HEK293T (cell line): Measurements from ENCODE around the gene ZNF414.

ENCODE experiments used
- CTCF ChIA-PET: fragments of 350-600 bp; formaldehyde crosslinking; extraction: SDS; loops from one replicate; lab custom pipeline; 2021; ENCODE audit warnings: antibody characterized with exemption, inconsistent platforms; lab: Yijun Ruan, JAX
- POLR2A ChIA-PET: fragments of 350-600 bp; formaldehyde crosslinking; extraction: SDS; loops from one replicate; lab custom pipeline; 2020; ENCODE audit warnings: antibody characterized with exemption, inconsistent platforms; lab: Yijun Ruan, JAX
- DNase-seq: peaks from one replicate; pipeline ENCODE4 v3.0.0; 2012; ENCODE audit warnings: mixed read lengths; ENCODE audit errors: extremely low spot score
- ARNT ChIP-seq: fragments of 450-650 bp; IDR thresholded peaks from 2 replicates; pipeline ENCODE4 v1.6.1; 2017; ENCODE audit warnings: mild to moderate bottlenecking
- BHLHE40 ChIP-seq: fragments of 450-650 bp; IDR thresholded peaks from 2 replicates; pipeline ENCODE4 v1.6.1; 2016; ENCODE audit warnings: mild to moderate bottlenecking, moderate library complexity, borderline replicate concordance
- CTBP1 ChIP-seq: fragments of 450-650 bp; IDR thresholded peaks from 2 replicates; pipeline ENCODE4 v1.6.1; 2016; ENCODE audit warnings: borderline replicate concordance
- ELF4 ChIP-seq: fragments of 450-650 bp; IDR thresholded peaks from 2 replicates; pipeline ENCODE4 v1.6.1; 2017; ENCODE audit warnings: antibody characterized with exemption
- FOXA1 ChIP-seq: fragments of 450-650 bp; IDR thresholded peaks from 2 replicates; pipeline ENCODE4 v1.6.1; 2016; ENCODE audit warnings: mild to moderate bottlenecking
- FOXK2 ChIP-seq: fragments of 450-650 bp; IDR thresholded peaks from 2 replicates; pipeline ENCODE4 v1.6.1; 2016; ENCODE audit warnings: mild to moderate bottlenecking
- FOXM1 ChIP-seq: fragments of 450-650 bp; IDR thresholded peaks from 2 replicates; pipeline ENCODE4 v1.6.1; 2017; ENCODE audit warnings: mild to moderate bottlenecking, borderline replicate concordance
- HDGF ChIP-seq: fragments of 450-650 bp; IDR thresholded peaks from 2 replicates; pipeline ENCODE4 v1.6.1; 2017; ENCODE audit warnings: antibody characterized with exemption, borderline replicate concordance
- L3MBTL2 ChIP-seq: fragments of 450-650 bp; conservative IDR thresholded peaks from 2 replicates; pipeline ENCODE4 v1.6.1; 2016; ENCODE audit warnings: mild to moderate bottlenecking
- LEF1 ChIP-seq: fragments of 450-650 bp; IDR thresholded peaks from 2 replicates; pipeline ENCODE4 v1.6.1; 2017; ENCODE audit warnings: mild to moderate bottlenecking, borderline replicate concordance
- NFRKB ChIP-seq: fragments of 450-650 bp; IDR thresholded peaks from 2 replicates; pipeline ENCODE4 v1.6.1; 2016; ENCODE audit warnings: mild to moderate bottlenecking, moderate library complexity
- SP1 ChIP-seq: fragments of 450-650 bp; IDR thresholded peaks from 2 replicates; pipeline ENCODE4 v1.6.1; 2017
- SUZ12 ChIP-seq: fragments of 450-650 bp; IDR thresholded peaks from 2 replicates; pipeline ENCODE4 v1.6.1; 2016; ENCODE audit warnings: mild to moderate bottlenecking
- TARDBP ChIP-seq: fragments of 450-650 bp; IDR thresholded peaks from 2 replicates; pipeline ENCODE4 v1.6.1; 2016
- ZNF384 ChIP-seq: fragments of 450-650 bp; IDR thresholded peaks from 2 replicates; pipeline ENCODE4 v1.6.1; 2016
- TF ChIP-seq, protein P1 (sequence below): fragments of 450-650 bp; IDR thresholded peaks from 2 replicates; pipeline ENCODE4 v1.6.1; 2016

The ZNF414 gene

GRCh38 chr19:8469613-8470368 is 44.2 kb downstream of the ZNF414 start:
- TF ChIP-seq FOXA1 (no peak), SUZ12 (no peak), L3MBTL2 (no peak), SP1 (no peak), NFRKB (no peak), FOXK2 (no peak), LEF1 (no peak)
- CTCF ChIA-PET: interaction anchor here (0.6 kb wide), 1 partner anchor 111 kb away, joined by 3 read pairs; no protein-coding TSS in a partner anchor
- POLR2A ChIA-PET: no interaction called here
- no peak for DNase-seq

DNA sequence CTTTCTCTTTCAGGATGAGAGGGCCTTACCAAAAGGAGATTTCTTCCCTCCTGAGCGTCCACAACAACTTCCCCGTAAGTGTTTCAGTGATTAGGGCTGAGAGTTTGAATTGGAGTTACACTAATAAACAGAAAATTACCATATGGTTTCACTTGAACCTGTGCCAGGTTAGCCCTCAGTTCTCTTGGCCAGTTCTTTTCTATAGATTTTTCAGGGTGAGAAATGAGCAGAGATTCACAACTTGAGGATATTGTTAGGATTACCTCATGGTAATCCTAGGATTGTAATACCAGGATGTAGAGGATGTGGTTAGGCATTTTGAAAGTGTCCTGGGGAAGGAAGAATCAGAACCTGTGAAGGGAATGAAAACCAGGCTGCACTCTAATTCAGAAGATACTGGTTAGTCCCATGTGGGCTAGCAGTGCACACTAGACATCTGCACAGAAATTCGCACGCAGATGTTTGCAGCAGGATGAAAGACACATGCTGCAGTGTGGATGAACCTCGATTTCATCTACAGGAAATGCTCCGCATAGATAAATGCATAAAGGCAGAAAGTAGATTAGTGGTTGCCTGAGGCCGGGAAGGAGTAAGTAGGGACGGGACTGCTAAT is 45.1 kb downstream of the ZNF414 start:
- DNase-seq: no peak
- ChIA-PET POLR2A (no interaction called here), CTCF (no interaction called here)
- TF ChIP-seq NFRKB (no peak), LEF1 (no peak), ARNT (no peak), FOXM1 (no peak), TARDBP (no peak), FOXA1 (no peak), BHLHE40 (no peak), ELF4 (no peak), L3MBTL2 (no peak), FOXK2 (no peak), SP1 (no peak), SUZ12 (no peak), HDGF (no peak)

DNA sequence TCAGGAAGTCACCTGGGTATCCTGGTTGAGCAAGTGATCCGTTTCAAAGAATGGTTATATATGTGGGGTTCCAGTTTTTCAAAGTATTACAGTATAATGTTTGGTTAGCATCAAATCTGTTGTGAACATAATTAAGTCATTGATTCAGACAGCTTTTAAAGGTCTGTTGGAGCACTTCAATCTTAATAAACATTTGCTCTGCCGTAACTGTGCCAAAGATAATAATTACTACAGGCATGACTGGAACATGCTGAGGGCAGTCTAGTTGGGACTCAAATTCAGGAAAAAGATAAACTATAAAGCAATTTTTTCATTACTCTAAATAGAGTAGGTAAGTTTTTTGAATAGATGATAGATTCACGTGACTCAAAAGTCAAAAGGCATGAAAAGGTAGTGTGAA is 45.8 kb downstream of the ZNF414 start:
- TF ChIP-seq ARNT: no peak
- TF ChIP-seq HDGF: no peak
- no peak for TF ChIP-seq L3MBTL2
- TF ChIP-seq, protein P1, sequence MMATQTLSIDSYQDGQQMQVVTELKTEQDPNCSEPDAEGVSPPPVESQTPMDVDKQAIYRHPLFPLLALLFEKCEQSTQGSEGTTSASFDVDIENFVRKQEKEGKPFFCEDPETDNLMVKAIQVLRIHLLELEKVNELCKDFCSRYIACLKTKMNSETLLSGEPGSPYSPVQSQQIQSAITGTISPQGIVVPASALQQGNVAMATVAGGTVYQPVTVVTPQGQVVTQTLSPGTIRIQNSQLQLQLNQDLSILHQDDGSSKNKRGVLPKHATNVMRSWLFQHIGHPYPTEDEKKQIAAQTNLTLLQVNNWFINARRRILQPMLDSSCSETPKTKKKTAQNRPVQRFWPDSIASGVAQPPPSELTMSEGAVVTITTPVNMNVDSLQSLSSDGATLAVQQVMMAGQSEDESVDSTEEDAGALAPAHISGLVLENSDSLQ: no peak
- no peak for TF ChIP-seq BHLHE40
- TF ChIP-seq FOXA1: no peak
- no peak for TF ChIP-seq ZNF384
- no peak for TF ChIP-seq SP1
- TF ChIP-seq TARDBP: no peak
- TF ChIP-seq CTBP1: no peak
- TF ChIP-seq FOXK2: no peak
- DNase-seq: no peak
- CTCF ChIA-PET: no interaction called here
- POLR2A ChIA-PET: no interaction called here

- TF ChIP-seq LEF1 (no peak), SP1 (no peak), TARDBP (no peak), FOXA1 (no peak), NFRKB (no peak)
- DNase-seq: no peak
- ChIA-PET CTCF (interaction anchor here (0.7 kb wide), 1 partner anchor 116 kb away, joined by 3 read pairs; no protein-coding TSS in a partner anchor), POLR2A (no interaction called here)
These were observed 47.9 kb downstream of the ZNF414 start for GRCh38 chr19:8466018-8466417.

DNA sequence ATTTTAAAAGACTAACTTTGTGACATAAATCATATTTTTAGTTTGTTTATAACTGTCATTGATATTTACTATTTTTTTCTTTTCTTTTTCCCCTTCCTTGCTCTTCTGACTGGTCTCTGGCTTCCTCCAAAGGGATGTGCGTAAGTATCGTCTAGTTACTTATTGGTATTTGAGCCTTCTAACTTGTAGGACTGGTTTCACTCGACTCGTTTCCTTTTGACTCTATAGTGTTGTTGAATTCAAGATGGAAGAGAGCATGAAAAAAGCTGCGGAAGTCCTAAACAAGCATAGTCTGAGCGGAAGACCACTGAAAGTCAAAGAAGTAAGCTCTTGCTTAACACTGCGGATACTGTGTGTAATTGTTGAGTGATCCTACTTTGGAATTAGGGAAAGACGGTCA is 50.6 kb downstream of the ZNF414 start:
- ChIA-PET CTCF (no interaction called here), POLR2A (no interaction called here)
- TF ChIP-seq SUZ12: no peak
- TF ChIP-seq, protein P1: no peak
- no peak for TF ChIP-seq NFRKB
- TF ChIP-seq FOXA1: no peak
- TF ChIP-seq SP1: no peak
- no peak for TF ChIP-seq L3MBTL2
- TF ChIP-seq ZNF384: no peak
- TF ChIP-seq FOXK2: no peak
- no peak for TF ChIP-seq ELF4
- no peak for TF ChIP-seq FOXM1
- no peak for TF ChIP-seq HDGF
- no peak for TF ChIP-seq ARNT
- no peak for TF ChIP-seq CTBP1
- TF ChIP-seq BHLHE40: no peak
- DNase-seq: no peak

DNA sequence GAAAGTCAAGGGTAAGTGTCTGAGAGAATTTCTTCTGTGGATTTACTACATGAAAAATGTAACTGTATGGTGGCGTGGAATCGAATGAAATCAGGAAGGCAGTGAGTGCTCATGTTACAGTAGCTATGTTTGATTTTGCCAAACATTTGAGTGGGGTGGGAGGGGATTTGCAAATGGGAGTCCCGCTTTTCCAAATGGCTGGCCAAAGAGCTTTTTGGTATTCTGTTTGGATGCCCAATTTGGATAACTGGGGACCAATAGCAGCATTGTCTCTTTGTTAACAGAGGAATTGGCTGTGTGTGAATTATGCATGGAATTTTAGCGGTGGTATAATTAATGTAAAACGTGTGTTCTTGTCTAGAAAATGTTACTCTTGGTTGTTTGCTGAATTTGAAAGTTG is 51.4 kb downstream of the ZNF414 start:
- ChIA-PET CTCF (no interaction called here), POLR2A (interaction anchor here (1.2 to 1.3 kb wide), 2 partner anchors 10 to 18 kb away, joined by 3 to 6 read pairs; partner anchors contain the start of gene HNRNPM)
- no peak for DNase-seq
- no peak for TF ChIP-seq LEF1
- TF ChIP-seq L3MBTL2: no peak
- TF ChIP-seq HDGF: no peak
- no peak for TF ChIP-seq NFRKB
- no peak for TF ChIP-seq FOXK2

DNA sequence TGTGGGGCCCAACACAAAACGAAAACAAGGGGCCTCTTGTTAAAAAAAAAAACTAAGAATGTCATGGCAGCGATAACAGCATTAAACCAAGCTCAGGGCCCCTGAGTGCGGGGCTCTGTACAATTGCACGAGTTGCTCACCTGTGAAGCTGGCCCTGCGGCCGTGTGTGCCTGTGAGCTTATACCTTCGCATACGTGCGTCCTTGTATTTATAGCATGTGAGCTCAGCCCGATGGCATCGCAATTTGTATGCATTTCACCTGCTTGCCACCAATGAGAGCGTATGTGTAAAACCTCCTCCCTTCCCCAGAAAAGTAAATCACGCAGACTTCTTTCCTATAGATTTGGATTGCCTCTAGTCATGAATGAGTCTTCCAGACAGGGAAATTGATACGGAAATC is 52.1 kb downstream of the ZNF414 start:
- ChIA-PET POLR2A (interaction anchor here (1.2 to 1.3 kb wide), 2 partner anchors 9 to 17 kb away, joined by 3 to 6 read pairs; partner anchors contain the start of gene HNRNPM), CTCF (no interaction called here)
- no peak for DNase-seq
- TF ChIP-seq FOXK2 (no peak), BHLHE40 (no peak), FOXM1 (no peak), ELF4 (no peak), SUZ12 (no peak), ZNF384 (no peak), ARNT (no peak), LEF1 (no peak), FOXA1 (no peak), L3MBTL2 (no peak)
